Measurements from ENCODE around the gene RIN3. TPM values are rescaled to one million over a fixed set of nuclear protein-coding genes. Genes with fewer than 3 reads are reported as not detected.

RIN3 gene
- total RNA-seq, 1 experiment from 2014 or later, result not detected

- Histone ChIP-seq H4K20me1 (ENCODE audit: insufficient read depth, low read depth, low read length) (no peaks in the 10 kb centered on the region), H3K9me3 (ENCODE audit: low read length) (no peaks in the 10 kb centered on the region), H3K4me2 (ENCODE audit: low read depth, low read length, poor library complexity, severe bottlenecking) (no peak overlapping the region), H3K4me3 (ENCODE audit: low read length) (no peak overlapping the region), H3K4me1 (ENCODE audit: low read length) (no peaks in the 10 kb centered on the region), H3K36me3 (ENCODE audit: insufficient read depth, low read length) (no peaks in the 10 kb centered on the region), H2AFZ (ENCODE audit: low read length) (no peak overlapping the region), H3K9ac (ENCODE audit: low read length) (no peak overlapping the region), H3K79me2 (ENCODE audit: low read length) (no peaks in the 10 kb centered on the region), H3K27me3 (ENCODE audit: low read length) (no peaks in the 10 kb centered on the region), H3K9me2 (replicated peaks; ENCODE audit: insufficient read depth, low read length) (no peaks in the 10 kb centered on the region), H3K27ac (ENCODE audit: low read length) (no peak overlapping the region)
- no peak for DNase-seq
These were observed 25.8 kb downstream of the RIN3 start for GRCh38 chr14:92539419-92539818.

GRCh38 chr14:92539875-92540274, 26.3 kb downstream of the RIN3 start:
- H2AFZ ChIP-seq (ENCODE audit: low read length), result no peak overlapping the region
- H3K9ac ChIP-seq (ENCODE audit: low read length), result no peak overlapping the region
- no peaks in the 10 kb centered on the region for H3K9me3 ChIP-seq (ENCODE audit: low read length)
- no peaks in the 10 kb centered on the region for H3K36me3 ChIP-seq (ENCODE audit: insufficient read depth, low read length)
- H3K4me3 ChIP-seq (ENCODE audit: low read length), result no peak overlapping the region
- no peaks in the 10 kb centered on the region for H3K27me3 ChIP-seq (ENCODE audit: low read length)
- no peak for DNase-seq
- H4K20me1 ChIP-seq (ENCODE audit: insufficient read depth, low read depth, low read length), result no peaks in the 10 kb centered on the region
- no peak overlapping the region for H3K4me2 ChIP-seq (ENCODE audit: low read depth, low read length, poor library complexity, severe bottlenecking)
- no peaks in the 10 kb centered on the region for H3K79me2 ChIP-seq (ENCODE audit: low read length)
- H3K9me2 ChIP-seq (replicated peaks; ENCODE audit: insufficient read depth, low read length), result no peaks in the 10 kb centered on the region
- H3K4me1 ChIP-seq (ENCODE audit: low read length), result no peaks in the 10 kb centered on the region
- no peak overlapping the region for H3K27ac ChIP-seq (ENCODE audit: low read length)

GRCh38 chr14:92540472-92541048, 27.0 kb downstream of the RIN3 start:
- Histone ChIP-seq H3K4me1 (ENCODE audit: low read length) (no peaks in the 10 kb centered on the region), H3K27ac (ENCODE audit: low read length) (no peak overlapping the region), H3K9me2 (replicated peaks; ENCODE audit: insufficient read depth, low read length) (no peaks in the 10 kb centered on the region), H3K36me3 (ENCODE audit: insufficient read depth, low read length) (no peaks in the 10 kb centered on the region), H3K9ac (ENCODE audit: low read length) (no peak overlapping the region), H3K79me2 (ENCODE audit: low read length) (no peaks in the 10 kb centered on the region), H4K20me1 (ENCODE audit: insufficient read depth, low read depth, low read length) (no peaks in the 10 kb centered on the region), H3K4me2 (ENCODE audit: low read depth, low read length, poor library complexity, severe bottlenecking) (no peak overlapping the region), H3K9me3 (ENCODE audit: low read length) (no peaks in the 10 kb centered on the region), H2AFZ (ENCODE audit: low read length) (no peak overlapping the region), H3K4me3 (ENCODE audit: low read length) (no peak overlapping the region), H3K27me3 (ENCODE audit: low read length) (no peaks in the 10 kb centered on the region)
- no peak for DNase-seq

- Histone ChIP-seq H3K36me3 (ENCODE audit: insufficient read depth, low read length) (no peaks in the 10 kb centered on the region), H3K9me3 (ENCODE audit: low read length) (no peaks in the 10 kb centered on the region), H3K79me2 (ENCODE audit: low read length) (no peaks in the 10 kb centered on the region), H3K9ac (ENCODE audit: low read length) (no peak overlapping the region), H3K4me1 (ENCODE audit: low read length) (no peaks in the 10 kb centered on the region), H2AFZ (ENCODE audit: low read length) (no peak overlapping the region), H3K4me2 (ENCODE audit: low read depth, low read length, poor library complexity, severe bottlenecking) (no peak overlapping the region), H4K20me1 (ENCODE audit: insufficient read depth, low read depth, low read length) (no peaks in the 10 kb centered on the region), H3K4me3 (ENCODE audit: low read length) (no peak overlapping the region), H3K27ac (ENCODE audit: low read length) (no peak overlapping the region), H3K9me2 (replicated peaks; ENCODE audit: insufficient read depth, low read length) (no peaks in the 10 kb centered on the region), H3K27me3 (ENCODE audit: low read length) (no peaks in the 10 kb centered on the region)
- DNase-seq, result no peak
These were observed 29.4 kb downstream of the RIN3 start for GRCh38 chr14:92542766-92543554.

- Histone ChIP-seq H3K36me3 (ENCODE audit: insufficient read depth, low read length) (no peaks in the 10 kb centered on the region), H2AFZ (ENCODE audit: low read length) (no peak overlapping the region), H3K4me1 (ENCODE audit: low read length) (no peaks in the 10 kb centered on the region), H3K27me3 (ENCODE audit: low read length) (no peaks in the 10 kb centered on the region), H3K4me2 (ENCODE audit: low read depth, low read length, poor library complexity, severe bottlenecking) (no peak overlapping the region), H3K9me2 (replicated peaks; ENCODE audit: insufficient read depth, low read length) (no peaks in the 10 kb centered on the region), H4K20me1 (ENCODE audit: insufficient read depth, low read depth, low read length) (no peaks in the 10 kb centered on the region), H3K4me3 (ENCODE audit: low read length) (no peak overlapping the region), H3K79me2 (ENCODE audit: low read length) (no peaks in the 10 kb centered on the region), H3K9me3 (ENCODE audit: low read length) (no peaks in the 10 kb centered on the region), H3K9ac (ENCODE audit: low read length) (no peak overlapping the region), H3K27ac (ENCODE audit: low read length) (no peak overlapping the region)
- no peak for DNase-seq
These were observed 30.6 kb downstream of the RIN3 start for GRCh38 chr14:92544051-92544720.

GRCh38 chr14:92546347-92547053, 32.9 kb downstream of the RIN3 start:
- no peak overlapping the region for H3K4me3 ChIP-seq (ENCODE audit: low read length)
- no peak overlapping the region for H3K27ac ChIP-seq (ENCODE audit: low read length)
- H3K9me3 ChIP-seq (ENCODE audit: low read length), result no peaks in the 10 kb centered on the region
- peaks cover 8% of the 10 kb centered on the region for H3K4me1 ChIP-seq (ENCODE audit: low read length)
- DNase-seq, result no peak
- no peak overlapping the region for H3K4me2 ChIP-seq (ENCODE audit: low read depth, low read length, poor library complexity, severe bottlenecking)
- H3K36me3 ChIP-seq (ENCODE audit: insufficient read depth, low read length), result no peaks in the 10 kb centered on the region
- H3K27me3 ChIP-seq (ENCODE audit: low read length), result no peaks in the 10 kb centered on the region
- no peaks in the 10 kb centered on the region for H3K79me2 ChIP-seq (ENCODE audit: low read length)
- H4K20me1 ChIP-seq (ENCODE audit: insufficient read depth, low read depth, low read length), result peaks cover 4% of the 10 kb centered on the region; the same call in 1 of the 2 replicates
- no peak overlapping the region for H2AFZ ChIP-seq (ENCODE audit: low read length)
- H3K9ac ChIP-seq (ENCODE audit: low read length), result no peak overlapping the region
- H3K9me2 ChIP-seq (replicated peaks; ENCODE audit: insufficient read depth, low read length), result no peaks in the 10 kb centered on the region

- Histone ChIP-seq H3K9ac (ENCODE audit: low read length) (no peak overlapping the region), H3K79me2 (ENCODE audit: low read length) (no peaks in the 10 kb centered on the region), H3K9me3 (ENCODE audit: low read length) (no peaks in the 10 kb centered on the region), H3K4me1 (ENCODE audit: low read length) (peaks cover 20% of the 10 kb centered on the region), H3K4me2 (ENCODE audit: low read depth, low read length, poor library complexity, severe bottlenecking) (no peak overlapping the region), H3K27me3 (ENCODE audit: low read length) (no peaks in the 10 kb centered on the region), H3K9me2 (replicated peaks; ENCODE audit: insufficient read depth, low read length) (no peaks in the 10 kb centered on the region), H3K4me3 (ENCODE audit: low read length) (no peak overlapping the region), H3K27ac (ENCODE audit: low read length) (no peak overlapping the region), H3K36me3 (ENCODE audit: insufficient read depth, low read length) (no peaks in the 10 kb centered on the region), H4K20me1 (ENCODE audit: insufficient read depth, low read depth, low read length) (peaks cover 14% of the 10 kb centered on the region; the same call in 1 of the 2 replicates), H2AFZ (ENCODE audit: low read length) (no peak overlapping the region)
- no peak for DNase-seq
These were observed 35.7 kb downstream of the RIN3 start for GRCh38 chr14:92549105-92549858.
